ENCODE measurements around the gene EPYC.

EPYC gene

GRCh38 chr12:90965204-90965603, 39.6 kb downstream of the EPYC start:
- Histone ChIP-seq H3K9me3 (no peaks in the 10 kb centered on the region), H3K36me3 (no peaks in the 10 kb centered on the region), H3K4me3 (no peak overlapping the region), H3K27me3 (no peaks in the 10 kb centered on the region), H3K27ac (no peak overlapping the region), H3K4me1 (no peaks in the 10 kb centered on the region)
- intact Hi-C loops (cut with DNase I; ENCODE audit: low total_unique reads): no loop called here
- no peak for TF ChIP-seq CTCF (IDR thresholded peaks at IDR 0.05)
- no peak for DNase-seq

GRCh38 chr12:90964616-90965015, 40.2 kb downstream of the EPYC start:
- intact Hi-C loops (cut with DNase I; ENCODE audit: low total_unique reads): loop anchor here (5.0 kb wide), 1 partner anchor 1422 kb away; no protein-coding TSS in a partner anchor
- Histone ChIP-seq H3K27ac (no peak overlapping the region), H3K4me1 (no peaks in the 10 kb centered on the region), H3K27me3 (no peaks in the 10 kb centered on the region), H3K4me3 (no peak overlapping the region), H3K36me3 (no peaks in the 10 kb centered on the region), H3K9me3 (no peaks in the 10 kb centered on the region)
- TF ChIP-seq CTCF (IDR thresholded peaks at IDR 0.05): no peak
- DNase-seq: no peak

DNA sequence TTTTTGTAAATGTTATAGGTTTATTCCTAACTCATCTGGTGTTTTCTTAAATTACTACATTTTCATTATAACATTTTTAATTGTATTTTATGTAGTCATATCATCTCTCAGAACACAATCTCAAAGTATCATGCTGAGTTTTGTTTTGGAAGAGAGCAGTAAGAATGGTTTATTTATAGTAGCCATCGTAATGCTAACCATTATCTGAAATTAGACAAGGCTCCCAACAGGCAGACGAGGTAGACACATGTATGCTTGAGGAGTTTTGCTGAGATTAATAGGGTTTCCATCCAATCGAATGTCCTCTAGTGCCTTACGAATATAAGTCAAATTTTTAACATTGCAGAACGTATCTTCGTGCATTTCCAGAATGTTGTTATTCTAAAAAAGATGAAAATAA, 40.8 kb downstream of the EPYC start:
- H3K4me1 ChIP-seq: no peaks in the 10 kb centered on the region
- no peaks in the 10 kb centered on the region for H3K27me3 ChIP-seq
- intact Hi-C loops (cut with DNase I; ENCODE audit: low total_unique reads): loop anchor here (5.0 kb wide), 1 partner anchor 1422 kb away; no protein-coding TSS in a partner anchor
- no peak for TF ChIP-seq CTCF (IDR thresholded peaks at IDR 0.05)
- H3K9me3 ChIP-seq: no peaks in the 10 kb centered on the region
- no peak overlapping the region for H3K27ac ChIP-seq
- no peaks in the 10 kb centered on the region for H3K36me3 ChIP-seq
- no peak overlapping the region for H3K4me3 ChIP-seq
- no peak for DNase-seq

DNA sequence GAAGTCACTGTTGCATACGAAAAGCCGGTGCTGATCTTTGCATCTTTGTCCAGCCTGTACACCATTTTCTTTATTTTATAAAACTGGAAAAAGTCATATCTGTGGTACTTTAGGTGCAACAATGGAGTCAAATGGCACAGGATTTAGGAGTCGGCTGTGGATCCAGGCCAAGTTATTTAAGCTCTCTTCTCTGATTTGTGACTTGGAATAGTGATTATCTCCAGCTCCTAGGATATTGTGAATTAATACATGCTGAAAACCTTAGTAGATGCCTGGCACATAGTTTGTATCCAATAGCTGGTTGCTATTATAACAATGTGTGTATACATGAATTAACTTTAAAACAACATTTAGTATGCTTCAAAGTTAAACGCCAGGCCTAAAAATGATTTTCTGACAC, 43.6 kb downstream of the EPYC start:
- intact Hi-C loops (cut with DNase I; ENCODE audit: low total_unique reads): loop anchor here (5.0 kb wide), 1 partner anchor 1419 kb away; no protein-coding TSS in a partner anchor
- Histone ChIP-seq H3K27me3 (no peaks in the 10 kb centered on the region), H3K9me3 (no peaks in the 10 kb centered on the region), H3K27ac (no peak overlapping the region), H3K4me3 (no peak overlapping the region), H3K4me1 (no peaks in the 10 kb centered on the region), H3K36me3 (no peaks in the 10 kb centered on the region)
- TF ChIP-seq CTCF (IDR thresholded peaks at IDR 0.05): no peak
- DNase-seq: no peak

- Histone ChIP-seq H3K27me3 (no peaks in the 10 kb centered on the region), H3K36me3 (no peaks in the 10 kb centered on the region), H3K4me3 (no peak overlapping the region), H3K27ac (no peak overlapping the region), H3K9me3 (no peaks in the 10 kb centered on the region), H3K4me1 (no peaks in the 10 kb centered on the region)
- intact Hi-C loops (cut with DNase I; ENCODE audit: low total_unique reads): loop anchor here (5.0 kb wide), 1 partner anchor 1417 kb away; no protein-coding TSS in a partner anchor
- no peak for DNase-seq
- peak; percentile 61 to 62 for TF ChIP-seq CTCF (IDR thresholded peaks at IDR 0.05)
Observed at GRCh38 chr12:90959538-90960139, 45.1 kb downstream of the EPYC start.

GRCh38 chr12:90959032-90959431, 45.7 kb downstream of the EPYC start:
- no peak overlapping the region for H3K27ac ChIP-seq
- no peak for DNase-seq
- TF ChIP-seq CTCF (IDR thresholded peaks at IDR 0.05): no peak
- H3K27me3 ChIP-seq: no peaks in the 10 kb centered on the region
- H3K9me3 ChIP-seq: no peaks in the 10 kb centered on the region
- no peaks in the 10 kb centered on the region for H3K4me1 ChIP-seq
- intact Hi-C loops (cut with DNase I; ENCODE audit: low total_unique reads): no loop called here
- no peaks in the 10 kb centered on the region for H3K36me3 ChIP-seq
- H3K4me3 ChIP-seq: no peak overlapping the region
